Measurements from ENCODE around the gene FBXO27. TPM values are rescaled to one million over a fixed set of nuclear protein-coding genes. Genes with fewer than 3 reads are reported as not detected.
A peak's percentile ranks its signal among the peaks of the same experiment; 100 is the strongest.

FBXO27 gene
- total RNA-seq, 2 donors from 2014 or later = 12.5 to 21.6 TPM

GRCh38 chr19:38975214-38975860 is 57.0 kb downstream of the FBXO27 start, which contains the start of gene FBXO17:
FBXO17 (minus strand) TSS chr19:38975742; CDS start chr19:38950319, 25,423 bp downstream.
- Histone ChIP-seq H3K9me3 (ENCODE audit: control insufficient read depth, low read length) (peaks cover 6% of the 10 kb centered on the region), H3K9ac (ENCODE audit: extremely low read depth, low read length, poor library complexity, severe bottlenecking) (peak within 1 kb of the TSS; percentile 45), H3K27me3 (ENCODE audit: control insufficient read depth, insufficient read depth, low read length, poor library complexity, severe bottlenecking) (no peaks in the 10 kb centered on the region), H3K4me1 (ENCODE audit: control insufficient read depth, insufficient read depth, low read length) (no peaks in the 10 kb centered on the region), H3K36me3 (ENCODE audit: control insufficient read depth, insufficient read depth, low read length) (peaks cover 4% of the 10 kb centered on the region), H3K27ac (ENCODE audit: low read depth, low read length) (no peak within 1 kb of the TSS), H3K4me3 (ENCODE audit: low read length) (peak within 1 kb of the TSS; percentile 82)
- peaks cover 16% of the 10 kb centered on the region for H3K4me1 Mint-ChIP-seq
- peaks cover 7% of the 10 kb centered on the region for H3K9me3 Mint-ChIP-seq
- H3K27me3 Mint-ChIP-seq (ENCODE audit: insufficient read depth) = no peaks in the 10 kb centered on the region
- WGBS, 2 experiments (ENCODE audit: insufficient coverage in 1 of 2, insufficient read length in 1 of 2) = 1 to 2% methylated on average over 16 to 61 of the region's 63 CpGs
- TF ChIP-seq CTCF (conservative IDR thresholded peaks at IDR 0.05) = no peak
- H3K27ac Mint-ChIP-seq = peak within 1 kb of the TSS; percentile 93
- H3K4me3 Mint-ChIP-seq = peak within 1 kb of the TSS; percentile 79
- H3K36me3 Mint-ChIP-seq (ENCODE audit: low read depth) = peaks cover 18% of the 10 kb centered on the region
- peak; percentile 85 for DNase-seq

GRCh38 chr19:38974624-38975213 is 57.6 kb downstream of the FBXO27 start:
- H3K9me3 ChIP-seq (ENCODE audit: control insufficient read depth, low read length) = peaks cover 2% of the 10 kb centered on the region
- peaks cover 21% of the 10 kb centered on the region for H3K36me3 Mint-ChIP-seq (ENCODE audit: low read depth)
- no peaks in the 10 kb centered on the region for H3K27me3 Mint-ChIP-seq (ENCODE audit: insufficient read depth)
- H3K27ac Mint-ChIP-seq = peak overlapping the region; percentile 78
- H3K9me3 Mint-ChIP-seq = peaks cover under 1% of the 10 kb centered on the region
- H3K27ac ChIP-seq (ENCODE audit: low read depth, low read length) = no peak overlapping the region
- H3K27me3 ChIP-seq (ENCODE audit: control insufficient read depth, insufficient read depth, low read length, poor library complexity, severe bottlenecking) = no peaks in the 10 kb centered on the region
- H3K36me3 ChIP-seq (ENCODE audit: control insufficient read depth, insufficient read depth, low read length) = peaks cover 7% of the 10 kb centered on the region
- H3K4me1 Mint-ChIP-seq = peaks cover 16% of the 10 kb centered on the region
- H3K4me1 ChIP-seq (ENCODE audit: control insufficient read depth, insufficient read depth, low read length) = no peaks in the 10 kb centered on the region
- DNase-seq = no peak
- peak overlapping the region; percentile 79 for H3K4me3 Mint-ChIP-seq
- H3K9ac ChIP-seq (ENCODE audit: extremely low read depth, low read length, poor library complexity, severe bottlenecking) = peak overlapping the region; percentile 45
- peak; percentile 14 for TF ChIP-seq CTCF (conservative IDR thresholded peaks at IDR 0.05)
- 35 to 47% methylated on average over 14 to 17 of the region's 19 CpGs for WGBS, 2 experiments (ENCODE audit: insufficient coverage in 1 of 2, insufficient read length in 1 of 2)
- peak overlapping the region; percentile 82 for H3K4me3 ChIP-seq (ENCODE audit: low read length)

Other genes starting within 250 kb of the FBXO27 start
- not detected for gene LGALS7B, start 243.3 kb downstream of the FBXO27 start, total RNA-seq
- under 1 TPM; 0.49 to 0.84 TPM for gene LGALS4, start 219.6 kb downstream of the FBXO27 start, total RNA-seq
- gene ECH1, start 200.8 kb downstream of the FBXO27 start, total RNA-seq = 100 to 1,000 TPM; 114 to 129 TPM
- gene HNRNPL, start 182.6 kb downstream of the FBXO27 start, total RNA-seq = 100 to 1,000 TPM; 607 to 646 TPM
- 1 to 10 TPM; 4.8 to 6.7 TPM for gene RINL, start 154.3 kb downstream of the FBXO27 start, total RNA-seq
- 10 to 100 TPM; 10.4 to 13.7 TPM for gene SIRT2, start 132.9 kb downstream of the FBXO27 start, total RNA-seq
- gene NFKBIB, start 132.6 kb downstream of the FBXO27 start, total RNA-seq = 10 to 100 TPM; 20.7 to 24.3 TPM
- 1 to 10 TPM in 1 of 2 donors, not detected in 1; 1.2 TPM for gene CCER2, start 120.4 kb downstream of the FBXO27 start, total RNA-seq
- gene SARS2, start 101.8 kb downstream of the FBXO27 start, total RNA-seq = 10 to 100 TPM; 53.2 to 60.2 TPM
- gene MRPS12, start 101.6 kb downstream of the FBXO27 start, total RNA-seq = 10 to 100 TPM; 37.5 to 38.3 TPM
- 10 to 100 TPM; 21.2 to 40.3 TPM for gene FBXO17, start 56.8 kb downstream of the FBXO27 start, total RNA-seq
- under 1 TPM in 1 of 2 donors, not detected in 1; 0.29 TPM for gene ACP7, start 51.8 kb upstream of the FBXO27 start, total RNA-seq
- gene PAK4, start 93.2 kb upstream of the FBXO27 start, total RNA-seq = 10 to 100 TPM; 63.9 to 68.1 TPM
- gene NCCRP1, start 164.4 kb upstream of the FBXO27 start, total RNA-seq = under 1 TPM; 0.40 to 0.53 TPM
- gene SYCN, start 171.7 kb upstream of the FBXO27 start, total RNA-seq = not detected
- not detected for gene IFNL3, start 212.5 kb upstream of the FBXO27 start, total RNA-seq
- gene IFNL4, start 216.3 kb upstream of the FBXO27 start, total RNA-seq = not detected
- not detected for gene IFNL2, start 235.8 kb upstream of the FBXO27 start, total RNA-seq